HG03108 (cell line): ENCODE results near the gene SLC26A2.

Experiments
- ATAC-seq: cut with Tn5 transposase; IDR thresholded peaks from one replicate; pipeline ENCODE4 v1.9.1; 2021; ENCODE audit warnings: moderate library complexity; ENCODE audit not compliant: unreplicated experiment

SLC26A2 gene

GRCh38 chr5:150035139-150035895 lies 74.8 kb downstream of the SLC26A2 start:
- peak; percentile 94 for ATAC-seq

GRCh38 chr5:150036513-150036912 lies 76.0 kb downstream of the SLC26A2 start:
- ATAC-seq = no peak
